ENCODE results near the gene STAC3.
"Not testable (repeated sequence)": the region's sequence is repeated elsewhere in the genome, so short reads cannot be mapped to it uniquely, and the experiment has no call there.

STAC3 gene

DNA sequence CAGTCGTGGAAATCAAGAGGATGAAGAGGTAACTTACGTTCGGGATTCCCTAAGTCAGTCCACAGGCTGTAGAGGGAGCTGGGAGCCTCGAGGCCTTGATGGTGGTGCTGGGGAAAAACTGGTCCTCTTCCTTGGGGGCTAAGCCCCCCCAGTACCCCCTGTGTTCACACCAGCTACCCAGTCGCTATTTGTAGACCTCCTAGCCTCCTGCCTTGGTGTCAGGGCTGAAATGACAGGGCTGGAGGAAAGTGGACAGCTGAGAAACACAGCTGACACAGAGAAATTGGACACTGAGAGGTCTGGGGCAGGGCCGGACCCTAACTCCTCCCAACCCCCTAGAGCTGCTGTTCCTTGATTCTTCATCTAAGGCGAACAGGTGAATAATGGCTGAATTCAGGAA is at the start of gene STAC3:
TSS of gene STAC3 (minus strand) at position 232 of the 400 bp plus-strand sequence. CDS start 1,551 bp downstream, outside the sequence.
- no peak for DNase-seq

DNA sequence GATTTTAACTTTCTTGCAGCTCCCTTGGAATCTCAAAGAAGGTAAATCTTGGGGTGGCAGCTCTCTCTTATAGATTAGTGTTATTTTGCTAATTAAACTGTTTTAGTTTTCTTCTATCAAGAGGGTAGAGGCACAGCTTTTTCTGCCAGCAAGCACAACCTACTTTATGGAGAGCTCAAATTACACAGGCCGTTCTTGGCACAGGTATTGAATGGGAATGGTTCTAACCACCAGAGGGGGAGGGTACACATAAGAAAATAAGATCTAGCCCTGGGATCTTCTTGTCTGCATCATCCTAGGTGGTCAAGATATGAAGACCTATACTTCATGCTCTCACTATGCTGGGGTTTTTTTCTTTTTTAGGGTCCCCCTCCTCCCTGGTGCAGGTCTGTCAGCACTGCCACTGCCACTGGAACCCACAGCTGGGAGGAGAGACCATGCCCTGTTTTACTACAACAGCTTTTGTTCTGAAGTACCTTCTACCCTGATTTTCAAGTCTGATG is 48.6 kb upstream of the STAC3 start:
- DNase-seq = no peak

DNA sequence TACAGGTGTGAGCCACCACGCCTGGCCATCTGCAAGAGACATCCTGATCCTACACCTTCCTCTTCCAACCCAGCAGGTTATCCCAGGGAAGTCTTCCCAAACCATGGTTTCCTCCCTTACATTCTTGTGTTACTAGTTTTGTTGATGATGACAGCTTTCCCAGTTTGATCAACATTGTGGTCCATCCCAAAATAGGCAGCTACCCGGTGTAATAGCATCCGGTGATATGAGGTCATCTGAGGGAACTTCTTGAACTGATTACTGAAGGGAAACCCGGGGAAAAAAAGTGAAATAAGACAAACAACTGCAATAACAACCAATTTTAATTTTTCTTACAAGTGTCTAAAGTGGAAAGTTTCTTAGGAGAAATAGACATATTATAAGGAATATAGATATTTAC is 45.3 kb upstream of the STAC3 start:
- no peak for DNase-seq

DNA sequence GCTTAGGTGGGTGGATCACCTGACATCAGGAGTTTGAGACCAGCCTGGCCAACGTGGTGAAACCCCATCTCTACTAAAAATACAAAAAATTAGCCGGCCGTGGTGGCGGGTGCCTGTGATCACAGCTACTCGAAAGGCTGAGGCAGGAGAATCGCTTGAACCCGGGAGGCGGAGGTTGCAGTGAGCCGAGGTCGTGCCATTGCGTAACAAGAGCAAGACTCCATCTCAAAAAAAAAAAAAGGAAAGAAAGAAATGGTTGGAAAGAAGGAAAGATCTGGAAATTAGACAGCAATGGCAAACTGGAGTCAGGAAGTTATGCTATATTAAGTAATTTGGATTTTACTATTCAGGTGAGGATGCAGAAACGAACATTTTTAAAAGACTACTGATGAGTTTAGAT is 31.1 kb upstream of the STAC3 start:
- DNase-seq = not testable (repeated sequence)

DNA sequence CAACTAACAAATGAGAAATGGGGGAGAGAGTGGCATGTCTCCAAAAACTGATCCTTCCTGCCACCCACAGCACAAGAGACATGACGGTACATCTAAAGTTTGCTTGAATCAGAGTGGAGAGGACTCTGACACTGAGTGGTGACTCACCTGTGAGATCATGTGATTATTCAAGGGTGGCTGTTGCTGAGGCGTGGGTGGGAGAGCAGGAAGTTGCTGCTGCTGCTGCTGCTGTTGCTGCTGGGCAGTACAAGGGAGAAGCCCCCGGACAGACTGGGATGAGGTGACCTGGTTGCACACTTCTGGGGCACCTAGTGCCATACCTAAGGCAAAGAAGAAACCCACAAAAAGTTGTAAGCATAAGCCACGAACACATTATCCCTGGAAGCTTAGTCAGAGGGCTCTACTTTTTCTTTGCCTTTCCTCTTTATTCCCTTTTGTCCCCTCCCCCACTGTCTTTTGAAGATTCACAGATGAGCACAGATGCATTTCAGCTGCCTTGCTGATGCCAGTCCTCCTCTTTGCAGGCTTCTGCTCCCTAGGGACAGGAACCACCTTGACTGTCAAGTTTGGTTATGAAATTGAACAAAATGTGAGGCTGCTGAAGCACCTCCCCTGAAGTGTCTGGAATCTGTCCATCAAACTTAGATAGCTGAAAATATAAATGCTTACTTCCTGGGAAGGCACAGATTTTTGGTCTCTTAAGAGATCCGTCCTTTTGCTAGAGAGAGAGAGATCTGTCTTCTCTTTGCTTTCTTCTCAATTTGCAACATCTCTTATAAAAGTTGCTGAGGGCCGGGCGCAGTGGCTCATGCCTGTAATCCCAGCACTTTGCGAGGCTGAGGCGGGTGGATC is 29.4 kb upstream of the STAC3 start:
- no peak for DNase-seq

DNA sequence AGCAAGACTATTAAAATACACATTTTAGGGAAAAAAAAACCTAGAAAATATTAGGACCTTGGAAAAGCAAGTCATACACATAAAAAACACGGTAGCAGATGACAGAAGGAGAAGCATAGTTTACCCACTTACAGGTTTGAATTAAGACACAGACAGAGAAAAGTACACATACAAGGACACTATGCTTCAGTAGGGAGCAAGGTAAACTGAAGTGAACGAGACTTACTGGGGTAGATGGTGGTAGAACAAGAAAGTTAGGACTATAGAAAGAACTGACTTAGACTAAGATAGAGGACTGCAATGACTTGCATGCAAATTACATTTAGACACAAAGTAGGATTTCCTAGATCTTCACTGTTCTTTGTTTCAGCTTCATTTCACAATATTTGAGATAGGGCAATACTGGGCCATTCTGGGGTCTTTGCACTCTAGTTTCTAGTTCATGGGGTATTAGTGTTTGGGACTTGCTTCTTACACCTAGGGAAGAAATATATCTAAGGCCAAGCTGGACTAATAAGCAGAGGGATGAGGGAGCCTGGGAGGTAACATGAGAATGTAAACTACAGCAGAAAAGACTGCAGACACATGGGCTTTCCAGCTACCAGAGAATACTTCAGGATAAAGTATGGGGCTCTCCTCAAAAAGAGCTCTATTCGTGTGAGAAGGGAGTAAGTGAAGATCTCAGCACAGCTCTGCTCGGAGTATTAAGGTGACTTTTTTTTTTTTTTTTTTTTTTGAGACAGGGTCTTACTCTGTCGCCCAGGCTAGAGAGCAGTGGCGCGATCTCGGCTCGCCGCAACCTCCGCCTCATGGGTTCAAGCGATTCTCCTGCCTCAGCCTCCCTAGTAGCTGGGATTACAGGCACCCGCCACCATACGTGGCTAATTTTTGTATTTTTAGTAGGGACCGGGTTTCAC is 27.7 kb upstream of the STAC3 start:
- no peak for DNase-seq

DNA sequence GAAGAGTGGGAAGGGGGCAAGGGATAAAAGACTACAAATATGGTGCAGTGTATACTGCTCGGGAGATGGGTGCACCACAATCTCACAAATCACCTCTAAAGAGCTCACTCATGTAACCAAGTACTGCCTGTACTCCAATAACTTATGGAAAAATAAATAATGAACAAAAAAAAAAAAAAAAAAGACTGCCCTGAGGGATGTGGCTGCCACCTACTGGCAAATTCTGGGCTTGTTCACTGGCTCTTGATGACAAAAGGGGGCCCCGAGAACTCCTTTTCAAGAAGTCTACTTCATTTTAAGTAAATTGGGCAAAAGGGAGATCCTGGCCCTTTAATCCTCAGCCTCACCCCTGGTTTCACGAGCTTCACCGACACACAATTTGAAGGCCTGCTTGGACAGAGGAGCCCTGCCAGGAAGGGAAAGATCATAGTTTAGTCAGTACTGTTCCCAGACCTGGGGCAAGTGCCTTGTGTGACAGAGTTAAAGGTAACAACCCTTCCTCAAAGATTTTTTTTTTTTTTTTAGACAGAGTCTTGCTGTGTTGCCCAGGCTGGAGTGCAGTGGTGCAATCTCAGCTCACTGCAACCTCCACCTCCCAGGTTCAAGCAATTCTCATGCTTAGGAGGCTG is 26.1 kb upstream of the STAC3 start:
- peak; percentile 13 for DNase-seq

DNA sequence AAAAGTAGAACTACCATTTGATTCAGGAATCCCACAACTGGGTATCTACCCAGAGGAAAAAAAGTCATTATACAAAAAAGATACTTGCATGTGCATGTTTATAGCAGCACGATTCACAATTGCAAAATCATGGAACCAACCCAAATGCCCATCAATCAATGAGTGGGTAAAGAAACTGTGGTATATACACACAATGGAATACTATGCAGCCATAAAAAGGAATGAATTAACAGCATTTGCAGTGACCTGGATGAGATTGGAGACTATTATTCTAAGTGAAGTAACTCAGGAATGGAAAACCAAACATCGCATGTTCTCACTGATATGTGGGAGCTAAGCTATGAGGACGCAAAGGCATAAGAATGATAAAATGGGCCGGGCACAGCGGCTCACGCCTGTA is 25.2 kb upstream of the STAC3 start:
- DNase-seq = not testable (repeated sequence)

DNA sequence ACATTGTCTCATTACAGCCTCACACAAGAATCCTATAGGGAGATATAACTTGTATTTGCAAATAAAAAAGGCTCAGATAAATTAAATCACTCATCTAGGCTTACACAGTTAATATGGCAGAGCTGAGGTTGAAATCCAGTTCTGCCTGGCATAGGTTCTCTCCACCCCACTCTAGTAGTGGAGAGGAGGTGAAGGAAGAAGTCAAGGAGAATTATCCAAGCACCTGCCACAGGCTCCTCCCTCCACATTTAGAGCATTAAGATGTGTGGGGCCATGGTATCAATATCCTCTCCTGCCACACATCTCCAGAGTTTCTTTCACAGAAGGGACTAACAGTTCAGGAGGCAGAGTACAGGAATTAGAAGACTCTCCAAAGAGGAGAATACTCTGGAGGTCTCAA is 22.5 kb upstream of the STAC3 start:
- no peak for DNase-seq

DNA sequence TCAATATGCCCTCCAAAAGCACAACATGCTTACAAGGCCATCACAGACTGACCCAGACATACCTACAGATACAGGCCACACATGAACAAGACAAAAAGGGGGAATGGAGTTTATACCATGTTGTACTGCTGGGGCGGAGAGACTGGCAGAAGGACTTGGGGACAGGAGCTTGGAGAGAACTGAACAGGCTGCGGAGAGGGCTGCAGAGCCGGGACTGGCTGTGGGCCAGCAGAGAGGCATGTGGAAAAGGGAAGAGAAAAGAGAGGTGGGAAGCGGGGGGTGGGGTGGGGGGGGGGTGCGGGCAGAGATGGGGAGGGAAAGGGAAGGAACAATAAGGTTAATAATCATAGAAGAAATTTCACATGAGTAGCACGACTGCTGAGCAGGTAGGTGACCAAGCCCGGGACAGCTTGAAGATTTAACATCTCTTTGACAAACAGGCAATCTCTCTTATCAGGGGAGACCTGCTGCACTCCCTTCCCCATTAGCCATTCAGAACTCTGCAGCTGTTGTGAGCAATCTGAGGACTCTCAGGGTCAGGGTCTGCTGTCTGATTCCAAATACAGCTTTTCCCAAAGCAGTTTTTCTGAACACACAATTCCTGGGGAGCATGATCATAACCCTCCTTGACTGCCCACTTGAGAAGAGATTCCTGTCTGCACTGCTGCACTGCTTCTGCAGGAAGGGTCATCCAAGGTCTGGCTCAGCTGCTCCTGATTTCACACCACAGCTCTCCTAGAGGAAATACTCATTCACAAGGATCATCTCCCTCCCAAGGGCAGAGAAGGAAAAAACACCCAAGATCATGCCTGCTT is 21.6 kb upstream of the STAC3 start:
- no peak for DNase-seq

DNA sequence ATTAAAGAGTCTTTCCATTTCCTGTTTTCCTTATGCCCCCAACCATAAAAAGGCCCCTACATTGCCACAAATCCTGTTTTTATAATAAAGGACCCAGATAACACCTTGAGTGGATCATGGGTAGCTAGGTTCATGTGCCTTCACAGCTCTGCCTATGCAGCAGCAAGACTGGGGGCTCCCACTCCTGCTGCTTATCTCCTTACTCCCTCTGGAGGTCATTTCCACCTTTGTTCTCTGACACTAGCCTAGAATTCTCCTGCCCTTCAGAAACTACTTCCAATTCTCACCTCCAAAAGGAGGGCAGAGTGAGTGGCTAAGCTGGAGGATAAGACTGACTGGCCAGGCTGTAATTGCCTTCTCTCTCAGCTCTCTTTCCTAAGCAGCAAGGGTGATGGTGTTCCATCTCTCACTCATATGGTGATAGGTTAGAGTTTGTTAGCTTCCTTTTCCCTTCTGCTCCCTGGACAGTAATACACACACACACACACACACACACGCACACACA is 20.0 kb upstream of the STAC3 start:
- no peak for DNase-seq

DNA sequence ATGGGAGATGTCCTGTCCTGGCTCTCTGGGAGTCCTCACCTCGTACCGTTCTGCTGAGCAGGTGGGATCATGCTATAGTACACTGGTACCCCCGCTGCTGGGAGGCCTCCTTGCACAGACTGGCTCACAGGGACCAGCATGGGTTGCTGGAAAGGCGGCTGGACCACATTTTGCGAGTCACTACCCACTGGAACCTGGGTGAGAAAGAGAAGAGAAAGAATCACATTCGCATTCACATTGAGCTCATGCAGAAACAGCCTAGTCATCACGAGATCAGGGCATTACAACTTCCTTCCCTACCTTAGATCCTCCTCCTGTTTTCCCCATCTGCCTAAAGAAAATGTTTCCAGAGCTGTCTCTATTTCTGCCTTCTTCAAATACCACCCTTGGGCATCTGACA is 17.3 kb upstream of the STAC3 start:
- DNase-seq = no peak

DNA sequence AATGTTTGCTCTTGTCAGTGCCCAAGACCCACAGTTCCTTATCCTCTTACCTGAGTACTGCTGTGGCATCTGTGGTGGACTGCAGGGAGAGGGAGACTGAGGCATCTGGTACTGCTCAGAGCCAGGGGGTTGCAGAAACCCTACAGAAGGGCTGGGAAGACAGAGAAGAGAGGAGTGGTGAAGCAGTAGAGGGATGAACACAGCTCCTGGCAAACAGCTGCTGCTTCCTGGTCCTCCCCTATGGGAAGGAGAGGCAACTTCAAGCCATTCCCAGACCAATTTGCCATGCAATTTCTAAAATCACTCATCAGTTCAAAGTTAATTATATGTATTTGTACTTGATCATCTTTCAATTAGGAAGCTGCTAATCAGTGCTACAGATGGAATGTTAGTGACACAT is 15.7 kb upstream of the STAC3 start:
- DNase-seq = no peak

DNA sequence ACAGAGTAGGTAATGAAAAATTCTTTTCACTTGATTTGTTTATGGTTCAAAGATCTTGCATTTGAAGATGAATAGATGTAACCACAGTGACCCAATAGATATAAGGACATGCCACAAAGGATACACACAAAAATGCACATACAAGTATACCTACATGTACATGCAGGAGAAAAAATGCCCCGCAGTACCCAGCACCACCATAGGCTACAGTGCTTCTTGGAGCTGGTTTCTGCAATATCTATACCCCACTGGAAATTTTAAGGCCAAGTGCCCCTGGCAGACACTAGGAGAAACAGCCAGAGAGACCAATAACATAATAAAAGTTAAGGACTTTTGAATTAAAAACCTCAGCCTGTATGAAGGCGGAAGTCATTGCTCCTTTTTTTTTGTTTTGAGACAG is 12.1 kb upstream of the STAC3 start:
- DNase-seq = no peak

DNA sequence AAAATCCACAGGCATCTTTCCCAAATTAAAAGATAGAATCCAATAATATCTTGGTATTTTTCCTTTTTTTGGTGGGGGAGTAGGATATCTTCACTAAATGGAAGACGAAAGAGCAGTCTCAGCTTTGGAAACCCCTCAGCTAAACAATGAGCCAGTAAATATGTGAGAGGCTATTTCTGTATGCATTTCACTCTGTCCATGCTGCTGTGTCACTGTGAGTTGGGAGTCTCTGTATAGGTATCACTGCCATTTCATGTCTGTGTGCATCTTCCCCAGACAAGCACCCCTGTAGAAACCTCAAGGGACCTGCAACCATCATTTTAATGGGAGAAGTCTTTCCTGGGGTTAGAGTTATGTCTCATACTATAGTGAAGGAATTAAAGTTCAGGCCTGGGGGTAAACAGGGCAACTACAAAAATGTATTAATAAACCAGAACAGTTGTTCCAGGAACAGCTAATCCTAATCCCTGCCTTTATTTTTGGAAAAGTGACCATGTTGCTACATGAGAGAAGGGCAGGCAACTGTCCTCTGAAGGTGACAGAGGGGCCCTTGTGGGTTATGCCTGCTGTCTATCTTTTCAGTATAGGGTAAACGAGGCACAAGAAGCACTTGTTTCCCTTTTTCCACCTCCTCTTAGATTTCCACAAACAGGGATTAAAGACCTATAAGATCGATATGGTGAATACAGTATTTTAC is 11.3 kb upstream of the STAC3 start:
- no peak for DNase-seq

DNA sequence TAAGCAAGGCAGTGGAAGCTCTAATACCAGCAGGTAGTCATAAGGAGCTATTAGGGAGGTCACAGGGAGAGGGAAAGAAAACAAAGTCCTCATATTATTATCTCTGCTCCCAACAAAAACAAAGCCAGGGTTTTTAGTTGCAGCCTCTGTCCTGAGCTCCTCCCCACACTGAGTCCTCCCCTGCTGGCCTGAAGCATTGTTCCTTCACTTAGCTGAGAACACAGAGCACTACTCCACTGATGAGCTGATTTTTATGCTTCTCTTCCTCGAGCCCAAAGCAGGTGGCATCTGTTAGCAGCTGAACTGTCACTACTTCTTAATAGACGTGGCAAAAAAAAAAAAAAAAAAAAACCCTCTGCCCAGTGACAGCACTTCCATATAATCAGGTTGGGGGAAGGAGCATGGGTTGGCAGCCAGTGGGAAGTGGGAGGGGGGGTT is 10.5 kb upstream of the STAC3 start:
- DNase-seq = peak; percentile 64

DNA sequence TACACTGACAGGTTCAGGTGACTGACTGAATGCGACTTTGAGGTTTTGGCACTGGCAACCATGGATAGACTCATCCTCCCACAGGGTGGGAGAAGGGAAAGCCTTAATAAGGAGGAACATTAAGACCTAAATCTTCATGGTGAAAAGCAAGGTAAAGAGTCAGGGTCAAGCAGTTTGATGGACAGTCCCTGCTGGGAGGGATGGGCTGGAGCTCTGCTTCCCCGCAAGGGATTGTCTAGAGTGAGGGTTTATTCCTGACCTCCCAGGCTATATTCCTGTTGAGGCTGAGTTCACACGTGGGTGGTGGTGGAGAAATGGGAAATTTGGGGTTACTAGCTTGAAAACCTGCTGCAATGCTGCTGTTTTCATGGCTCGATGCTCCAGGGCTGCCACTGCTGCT is 9.4 kb upstream of the STAC3 start:
- no peak for DNase-seq

DNA sequence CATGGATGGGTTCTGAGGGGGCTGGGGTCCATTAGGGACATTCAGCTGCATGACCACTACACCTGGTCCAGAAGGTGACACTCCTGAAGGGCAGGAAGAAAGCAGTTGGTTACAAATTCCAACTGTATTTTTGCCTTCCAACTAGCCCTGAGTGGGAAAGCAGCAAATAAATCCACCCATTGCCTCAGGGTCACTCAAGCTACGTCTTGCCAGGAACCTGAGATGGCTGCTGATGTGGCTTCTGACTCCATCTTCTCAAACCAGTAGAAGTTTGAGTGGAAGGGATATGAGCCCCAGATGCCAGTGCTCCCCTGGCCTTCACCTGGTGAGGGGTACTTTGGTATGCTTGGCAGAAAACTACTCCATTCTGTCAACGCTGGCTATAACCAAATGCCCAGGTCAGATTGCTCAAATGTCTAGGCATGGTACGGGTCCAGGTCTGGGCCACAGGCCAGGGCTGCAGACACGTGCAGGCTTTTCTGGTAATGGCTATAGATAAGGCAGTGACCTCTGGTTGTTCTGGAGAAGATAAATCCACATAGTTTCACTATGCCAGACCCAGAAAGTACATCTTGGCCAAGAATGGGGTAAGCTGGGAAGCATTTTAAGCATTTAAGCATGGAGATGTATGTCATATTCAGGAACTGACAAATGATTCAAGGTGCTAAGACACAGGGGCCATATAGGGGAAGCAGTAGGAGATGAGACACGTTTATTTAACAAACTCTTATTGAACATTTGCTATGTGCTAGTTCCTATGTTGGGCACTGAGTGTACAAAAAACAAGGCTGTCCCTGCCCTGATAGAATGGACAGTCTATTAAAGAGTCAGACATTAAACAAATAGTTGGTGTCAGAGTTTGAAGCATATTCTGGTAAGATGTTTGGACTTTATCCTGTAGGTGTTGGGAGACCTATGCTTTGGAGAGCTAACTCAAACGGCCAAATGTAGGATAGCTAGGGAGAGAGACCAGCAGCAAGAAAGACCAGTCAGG is 8.3 kb upstream of the STAC3 start:
- no peak for DNase-seq

DNA sequence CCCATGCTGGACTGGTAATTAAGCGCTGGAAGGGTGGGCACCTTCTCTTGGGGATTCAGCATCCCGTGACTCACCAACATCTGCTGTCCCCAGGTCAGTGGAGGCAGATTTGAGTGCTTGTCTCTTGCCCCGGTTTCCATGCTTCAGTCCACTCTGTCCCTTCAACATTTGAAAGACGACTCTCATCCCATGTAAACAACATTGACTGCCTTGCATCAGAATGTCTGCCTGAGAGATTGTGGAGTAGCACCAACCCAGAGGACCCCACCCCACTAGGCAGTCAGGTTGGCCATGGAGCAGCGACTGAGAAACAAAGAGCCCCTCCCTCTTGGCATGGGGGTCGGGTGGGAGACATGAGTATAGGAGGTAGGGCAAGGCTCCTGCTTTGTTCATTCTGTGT is 4.9 kb upstream of the STAC3 start:
- DNase-seq = no peak
